ENCODE results near the gene TCIRG1. TPM values are rescaled to one million over a fixed set of nuclear protein-coding genes. Genes with fewer than 3 reads are reported as not detected.

The TCIRG1 gene
- total RNA-seq, 2 experiments from 2014 or later = 199 to 201 TPM

DNA sequence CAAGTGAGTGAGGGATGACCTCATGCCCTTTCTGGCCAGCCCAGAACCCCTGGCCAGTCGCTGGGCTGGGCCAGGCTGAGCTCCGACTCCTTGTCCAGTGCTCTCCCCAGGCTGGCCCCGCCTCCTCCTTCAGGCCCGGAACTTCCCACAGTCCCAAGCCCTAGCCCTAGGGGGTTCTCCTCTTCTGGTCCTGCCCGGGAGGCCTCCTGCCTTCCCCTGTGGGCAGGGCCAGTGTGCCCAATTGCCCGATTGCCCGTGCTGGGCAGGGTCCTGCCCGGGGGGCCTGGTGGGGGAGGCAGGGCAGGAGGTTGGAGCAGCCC, 4.2 kb downstream of the TCIRG1 start:
- H2AFZ ChIP-seq (ENCODE audit: low read length) = no peak overlapping the region
- no peak overlapping the region for H3K27ac ChIP-seq (ENCODE audit: low read depth, low read length, poor library complexity, severe bottlenecking)
- H3K4me3 ChIP-seq (ENCODE audit: low read depth, low read length, poor library complexity, severe bottlenecking) = no peak overlapping the region
- no peaks in the 10 kb centered on the region for H3K9me2 ChIP-seq (ENCODE audit: insufficient read depth, low read length)
- CTCF ChIA-PET (ENCODE audit: unreplicated experiment) = no interaction called here
- no peak for TF ChIP-seq EZH2phosphoT487 (IDR thresholded peaks at IDR 0.05; ENCODE audit: borderline replicate concordance, low read depth, low read length)
- TF ChIP-seq, protein P1, sequence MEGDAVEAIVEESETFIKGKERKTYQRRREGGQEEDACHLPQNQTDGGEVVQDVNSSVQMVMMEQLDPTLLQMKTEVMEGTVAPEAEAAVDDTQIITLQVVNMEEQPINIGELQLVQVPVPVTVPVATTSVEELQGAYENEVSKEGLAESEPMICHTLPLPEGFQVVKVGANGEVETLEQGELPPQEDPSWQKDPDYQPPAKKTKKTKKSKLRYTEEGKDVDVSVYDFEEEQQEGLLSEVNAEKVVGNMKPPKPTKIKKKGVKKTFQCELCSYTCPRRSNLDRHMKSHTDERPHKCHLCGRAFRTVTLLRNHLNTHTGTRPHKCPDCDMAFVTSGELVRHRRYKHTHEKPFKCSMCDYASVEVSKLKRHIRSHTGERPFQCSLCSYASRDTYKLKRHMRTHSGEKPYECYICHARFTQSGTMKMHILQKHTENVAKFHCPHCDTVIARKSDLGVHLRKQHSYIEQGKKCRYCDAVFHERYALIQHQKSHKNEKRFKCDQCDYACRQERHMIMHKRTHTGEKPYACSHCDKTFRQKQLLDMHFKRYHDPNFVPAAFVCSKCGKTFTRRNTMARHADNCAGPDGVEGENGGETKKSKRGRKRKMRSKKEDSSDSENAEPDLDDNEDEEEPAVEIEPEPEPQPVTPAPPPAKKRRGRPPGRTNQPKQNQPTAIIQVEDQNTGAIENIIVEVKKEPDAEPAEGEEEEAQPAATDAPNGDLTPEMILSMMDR (conservative IDR thresholded peaks at IDR 0.05; ENCODE audit: low read length) = no peak
- no peaks in the 10 kb centered on the region for H3K9me3 ChIP-seq (ENCODE audit: low read length)
- no TSS peak for BruUV-seq (replicated peaks)
- H3K4me2 ChIP-seq (ENCODE audit: low read length) = no peak overlapping the region
- no peak for DNase-seq (ENCODE audit: low spot score)
- POLR2A ChIA-PET = interaction anchor here (0.6 kb wide), 1 partner anchor 415 kb away, joined by 3 read pairs; no protein-coding TSS in a partner anchor
- intact Hi-C loops (cut with micrococcal nuclease; ENCODE audit: unreplicated experiment) = no loop called here
- peaks cover 21% of the 10 kb centered on the region for H3K4me1 ChIP-seq (ENCODE audit: insufficient read depth, low read length, poor library complexity, severe bottlenecking)
- H4K20me1 ChIP-seq (ENCODE audit: insufficient read depth, low read length) = no peaks in the 10 kb centered on the region
- peaks cover 59% of the 10 kb centered on the region for H3K36me3 ChIP-seq (ENCODE audit: insufficient read depth, low read length)
- H3K79me2 ChIP-seq (ENCODE audit: insufficient read depth, low read depth, low read length) = peaks cover 21% of the 10 kb centered on the region; the same call in 1 of the 2 replicates

DNA sequence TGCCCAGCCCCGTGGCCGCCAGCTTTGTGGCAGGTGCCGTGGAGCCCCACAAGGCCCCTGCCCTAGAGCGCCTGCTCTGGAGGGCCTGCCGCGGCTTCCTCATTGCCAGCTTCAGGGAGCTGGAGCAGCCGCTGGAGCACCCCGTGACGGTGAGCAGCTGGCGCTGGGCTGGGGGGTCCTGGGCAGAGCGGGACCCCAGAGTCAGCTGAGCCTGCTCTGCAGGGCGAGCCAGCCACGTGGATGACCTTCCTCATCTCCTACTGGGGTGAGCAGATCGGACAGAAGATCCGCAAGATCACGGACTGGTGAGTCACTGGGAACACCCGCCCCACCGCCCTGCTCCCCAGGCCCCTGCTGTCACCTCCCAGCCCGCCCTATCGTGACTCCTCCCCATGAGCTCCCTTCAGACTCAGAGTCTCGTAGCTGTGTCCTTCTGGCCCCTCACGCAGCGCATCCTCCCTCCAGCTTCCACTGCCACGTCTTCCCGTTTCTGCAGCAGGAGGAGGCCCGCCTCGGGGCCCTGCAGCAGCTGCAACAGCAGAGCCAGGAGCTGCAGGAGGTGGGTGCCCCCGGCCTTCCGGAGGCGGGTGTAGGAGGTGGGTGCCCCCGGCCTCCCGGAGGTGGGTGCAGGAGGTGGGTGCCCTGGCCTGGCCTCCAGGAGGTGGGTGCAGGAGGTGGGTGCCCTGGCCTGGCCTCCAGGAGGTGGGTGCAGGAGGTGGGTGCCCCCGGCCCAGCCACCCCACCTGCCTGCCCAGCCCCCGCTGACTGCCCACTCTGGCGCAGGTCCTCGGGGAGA, 4.7 kb downstream of the TCIRG1 start:
- no peak overlapping the region for H3K27ac ChIP-seq (ENCODE audit: low read depth, low read length, poor library complexity, severe bottlenecking)
- H3K4me1 ChIP-seq (ENCODE audit: insufficient read depth, low read length, poor library complexity, severe bottlenecking) = peaks cover 15% of the 10 kb centered on the region
- DNase-seq (ENCODE audit: low spot score) = no peak
- no peak overlapping the region for H3K4me3 ChIP-seq (ENCODE audit: low read depth, low read length, poor library complexity, severe bottlenecking)
- CTCF ChIA-PET (ENCODE audit: unreplicated experiment) = interaction anchor here (0.6 kb wide), 1 partner anchor 168 kb away, joined by 7 read pairs; no protein-coding TSS in a partner anchor
- H3K79me2 ChIP-seq (ENCODE audit: insufficient read depth, low read depth, low read length) = peaks cover 21% of the 10 kb centered on the region; the same call in 1 of the 2 replicates
- H3K9me3 ChIP-seq (ENCODE audit: low read length) = no peaks in the 10 kb centered on the region
- H4K20me1 ChIP-seq (ENCODE audit: insufficient read depth, low read length) = no peaks in the 10 kb centered on the region
- H3K4me2 ChIP-seq (ENCODE audit: low read length) = no peak overlapping the region
- H3K36me3 ChIP-seq (ENCODE audit: insufficient read depth, low read length) = peaks cover 61% of the 10 kb centered on the region
- POLR2A ChIA-PET = interaction anchor here (0.6 kb wide), 1 partner anchor 415 kb away, joined by 3 read pairs; no protein-coding TSS in a partner anchor
- no TSS peak for BruUV-seq (replicated peaks)
- TF ChIP-seq EZH2phosphoT487 (IDR thresholded peaks at IDR 0.05; ENCODE audit: borderline replicate concordance, low read depth, low read length) = no peak
- TF ChIP-seq, protein P1 (conservative IDR thresholded peaks at IDR 0.05; ENCODE audit: low read length) = no peak
- H3K9me2 ChIP-seq (ENCODE audit: insufficient read depth, low read length) = no peaks in the 10 kb centered on the region
- H2AFZ ChIP-seq (ENCODE audit: low read length) = no peak overlapping the region
- intact Hi-C loops (cut with micrococcal nuclease; ENCODE audit: unreplicated experiment) = no loop called here

Measured in OCI-LY7 (cell line).